Gastrocnemius medialis (tissue), 4 donors: ENCODE results near the gene FAM50A. TPM values are rescaled to one million over a fixed set of nuclear protein-coding genes. Genes with fewer than 3 reads are reported as not detected.
A peak's percentile ranks its signal among the peaks of the same experiment; 100 is the strongest.

Experiments
- ATAC-seq, 2 donors: fragments of 150-250 bp; one replicate each; pipeline ENCODE4 v1.9.1; 2016
- DNase-seq, 2 donors: peaks; one replicate each; pipeline ENCODE4 v3.0.0-alpha.2; 2019
- H3K27ac ChIP-seq, 4 donors: fragments of 200-600 bp; sonication (generic); 1 replicate in 1 of 4; 2 replicates in 3 of 4; pipeline ENCODE4 v1.5.1; 2016 to 2018; ENCODE audit warnings: mild to moderate bottlenecking in 2 of 4, moderate library complexity in 1 of 4
- H3K27me3 ChIP-seq, 3 donors: fragments of 200-600 bp; sonication (generic) in 2 of 3; 1 replicate in 1 of 3; 2 replicates in 2 of 3; pipeline versions ENCODE4 v1.5.1 to v1.6.0; 2016 to 2019; ENCODE audit warnings: mild to moderate bottlenecking in 1 of 3, moderate library complexity in 1 of 3
- H3K36me3 ChIP-seq, 2 donors: fragments of 200-600 bp; sonication (generic) in 1 of 2; one replicate each; pipeline ENCODE4 v1.5.1; 2017 to 2018
- H3K4me1 ChIP-seq, 2 donors: fragments of 200-600 bp; sonication (generic) in 1 of 2; one replicate each; pipeline ENCODE4 v1.5.1; 2016 to 2017; ENCODE audit warnings: mild to moderate bottlenecking in 2 of 2
- H3K4me3 ChIP-seq, 4 donors: fragments of 200-600 bp; sonication (generic) in 3 of 4; 1 replicate in 1 of 4; 2 replicates in 3 of 4; pipeline ENCODE4 v1.5.1; 2016 to 2019; ENCODE audit warnings: mild to moderate bottlenecking in 2 of 4
- H3K9me3 ChIP-seq, 3 donors: fragments of 200-600 bp; sonication (generic) in 2 of 3; 1 replicate in 1 of 3; 2 replicates in 2 of 3; pipeline ENCODE4 v1.5.1; 2016 to 2019
- POLR2A ChIP-seq, 2 donors: fragments of 450-650 bp; IDR thresholded peaks; one replicate each; pipeline ENCODE4 v1.6.1; 2017; ENCODE audit warnings: antibody characterized with exemption in 2 of 2, mild to moderate bottlenecking in 2 of 2, moderate library complexity in 2 of 2
- in situ Hi-C, 4 donors: fragments of 200-750 bp; cut with MboI; loops; one replicate each; pipeline versions ENCODE4 v1.15.0 to v1.8.0; 2017; ENCODE audit warnings: low sequenced_read_pairs in 4 of 4
- intact Hi-C: fragments of 100-400 bp; cut with DNase I; formaldehyde crosslinking; loops from one replicate; pipeline ENCODE4 v1.15.1; 2023; ENCODE audit warnings: low total_unique reads
- total RNA-seq, 4 donors: library from RNA; depleted of rRNA; stranded (reverse); fragments of >200 nt; gene quantifications; one replicate each; pipeline versions ENCODE4 v1.1.0 to v1.2.3, GENCODE V29; 2016
- TF ChIP-seq, protein P1 (sequence below), 5 experiments: fragments of 450-650 bp in 3 of 5; fragments of 200-600 bp in 2 of 5; sonication (generic) in 2 of 5; IDR thresholded peaks in 4 of 5; conservative IDR thresholded peaks in 1 of 5; 1 replicate in 4 of 5; 2 replicates in 1 of 5; pipeline ENCODE4 v1.5.1; 2016 to 2019; ENCODE audit warnings: antibody characterized with exemption in 5 of 5, mild to moderate bottlenecking in 3 of 5, moderate library complexity in 3 of 5

The FAM50A gene
- total RNA-seq, 4 donors from 2014 or later, result 30.9 to 55.4 (median 45.3) TPM

DNA sequence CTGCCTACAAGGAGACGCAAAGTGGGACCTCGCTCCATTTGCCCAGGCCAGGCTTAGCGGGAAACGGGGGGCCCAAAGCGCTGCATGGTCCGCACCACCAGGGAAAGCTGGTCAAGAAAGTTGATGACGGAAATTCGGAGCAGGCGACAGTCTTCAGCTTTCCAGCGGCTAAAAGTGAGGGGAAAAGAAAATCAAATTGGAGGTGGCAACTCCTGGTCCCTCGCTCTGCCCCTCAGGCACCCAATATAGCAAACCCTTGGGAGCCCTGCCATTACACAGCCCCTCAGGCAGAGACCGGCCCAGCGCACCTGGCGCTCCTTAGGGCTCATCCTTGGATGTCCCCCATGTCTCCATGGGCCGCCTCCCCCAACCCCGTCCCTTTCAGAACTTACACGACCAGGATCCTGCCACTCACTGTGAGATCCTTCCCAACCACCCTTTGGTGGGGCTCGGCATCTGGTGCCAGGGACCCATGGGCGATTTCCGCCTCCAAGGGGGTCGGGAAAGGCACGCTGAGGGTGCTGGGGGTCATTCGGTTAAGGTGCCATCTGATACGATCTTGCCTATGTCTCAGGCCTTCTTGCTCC lies 34.0 kb downstream of the FAM50A start:
- intact Hi-C loops (loop anchor here (1.0 to 2.0 kb wide), 2 partner anchors 34 to 39 kb away; partner anchors contain the start of genes FAM3A and FAM50A), in situ Hi-C loops (no loop called here)
- Histone ChIP-seq H3K27me3 (no peaks in the 10 kb centered on the region), H3K4me3 (peak overlapping the region; percentile 58 to 70 (median 62)), H3K9me3 (no peaks in the 10 kb centered on the region), H3K27ac (peak overlapping the region; percentile 88 to 94 (median 92)), H3K4me1 (peaks cover 0 to 6% of the 10 kb centered on the region in 2 donors), H3K36me3 (no peaks in the 10 kb centered on the region)
- ATAC-seq (no peak), DNase-seq (no peak)
- TF ChIP-seq POLR2A (IDR thresholded peaks at IDR 0.05), result no peak

DNA sequence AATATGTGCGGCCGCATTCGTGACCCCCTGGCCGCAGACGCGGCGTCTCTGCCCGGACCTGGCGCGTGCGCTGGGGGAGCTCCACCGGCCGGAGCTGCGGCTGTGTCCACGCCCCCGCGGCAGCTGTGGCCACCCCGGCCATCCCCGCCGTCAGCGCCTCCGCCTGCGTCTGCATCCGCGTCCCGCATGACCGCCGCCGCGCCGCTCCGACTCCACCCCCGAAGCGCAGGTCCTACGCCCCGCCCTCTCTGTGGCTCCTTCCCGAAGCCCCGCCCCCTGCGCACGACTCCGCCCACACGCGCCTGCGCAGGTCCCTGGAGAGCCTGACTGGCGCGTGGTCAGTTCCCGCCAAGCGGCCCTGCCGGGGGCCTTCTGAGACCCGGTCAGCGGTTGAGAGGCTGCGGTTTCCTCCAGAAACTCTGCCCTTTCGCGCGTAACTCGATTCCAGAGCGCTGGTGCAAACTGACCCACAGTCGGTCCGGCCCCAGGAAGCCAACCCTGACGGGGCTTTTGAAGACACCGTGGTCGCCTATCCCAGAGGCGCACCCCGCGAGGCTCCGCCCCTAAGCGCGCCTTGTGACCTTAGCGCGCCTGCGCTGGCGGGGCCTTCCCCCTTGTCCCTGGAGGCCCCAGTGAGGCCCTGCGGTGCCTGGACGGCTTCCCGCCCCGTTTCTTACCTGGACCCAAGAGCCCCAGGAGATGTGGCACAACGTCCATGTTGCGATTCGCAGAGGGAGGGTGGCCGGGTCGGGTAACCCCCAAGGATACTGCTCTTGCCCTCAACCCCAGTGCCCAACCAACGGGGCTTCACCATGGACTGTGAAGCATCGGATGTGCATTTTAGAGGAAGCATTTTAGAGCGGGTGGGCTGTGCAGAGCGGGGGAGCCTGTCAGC lies 35.0 kb downstream of the FAM50A start, which contains the start of gene LAGE3:
Gene LAGE3 (minus strand): TSS at position 554 of the 895 bp plus-strand sequence. CDS start 366 bp downstream, at position 188.
- ATAC-seq (peak; percentile 89 to 93), DNase-seq (peak; percentile 82 to 91)
- Histone ChIP-seq H3K36me3 (no peaks in the 10 kb centered on the region), H3K27me3 (no peaks in the 10 kb centered on the region), H3K27ac (peak within 1 kb of the TSS; percentile 88 to 94 (median 92)), H3K4me1 (peaks cover 3 to 8% of the 10 kb centered on the region in 2 donors), H3K9me3 (no peaks in the 10 kb centered on the region), H3K4me3 (peak within 1 kb of the TSS; percentile 58 to 70 (median 62))
- intact Hi-C loops, result loop anchor here (1.0 to 2.0 kb wide), 2 partner anchors 35 to 38 kb away; partner anchors contain the start of genes FAM3A and FAM50A
- in situ Hi-C loops, result no loop called here
- peak; percentile 66 to 67 for TF ChIP-seq POLR2A (IDR thresholded peaks at IDR 0.05)
- TF ChIP-seq, protein P1, sequence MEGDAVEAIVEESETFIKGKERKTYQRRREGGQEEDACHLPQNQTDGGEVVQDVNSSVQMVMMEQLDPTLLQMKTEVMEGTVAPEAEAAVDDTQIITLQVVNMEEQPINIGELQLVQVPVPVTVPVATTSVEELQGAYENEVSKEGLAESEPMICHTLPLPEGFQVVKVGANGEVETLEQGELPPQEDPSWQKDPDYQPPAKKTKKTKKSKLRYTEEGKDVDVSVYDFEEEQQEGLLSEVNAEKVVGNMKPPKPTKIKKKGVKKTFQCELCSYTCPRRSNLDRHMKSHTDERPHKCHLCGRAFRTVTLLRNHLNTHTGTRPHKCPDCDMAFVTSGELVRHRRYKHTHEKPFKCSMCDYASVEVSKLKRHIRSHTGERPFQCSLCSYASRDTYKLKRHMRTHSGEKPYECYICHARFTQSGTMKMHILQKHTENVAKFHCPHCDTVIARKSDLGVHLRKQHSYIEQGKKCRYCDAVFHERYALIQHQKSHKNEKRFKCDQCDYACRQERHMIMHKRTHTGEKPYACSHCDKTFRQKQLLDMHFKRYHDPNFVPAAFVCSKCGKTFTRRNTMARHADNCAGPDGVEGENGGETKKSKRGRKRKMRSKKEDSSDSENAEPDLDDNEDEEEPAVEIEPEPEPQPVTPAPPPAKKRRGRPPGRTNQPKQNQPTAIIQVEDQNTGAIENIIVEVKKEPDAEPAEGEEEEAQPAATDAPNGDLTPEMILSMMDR (IDR thresholded peaks at IDR 0.05 in 4 of 5, conservative IDR thresholded peaks at IDR 0.05 in 1 of 5), result no peak

DNA sequence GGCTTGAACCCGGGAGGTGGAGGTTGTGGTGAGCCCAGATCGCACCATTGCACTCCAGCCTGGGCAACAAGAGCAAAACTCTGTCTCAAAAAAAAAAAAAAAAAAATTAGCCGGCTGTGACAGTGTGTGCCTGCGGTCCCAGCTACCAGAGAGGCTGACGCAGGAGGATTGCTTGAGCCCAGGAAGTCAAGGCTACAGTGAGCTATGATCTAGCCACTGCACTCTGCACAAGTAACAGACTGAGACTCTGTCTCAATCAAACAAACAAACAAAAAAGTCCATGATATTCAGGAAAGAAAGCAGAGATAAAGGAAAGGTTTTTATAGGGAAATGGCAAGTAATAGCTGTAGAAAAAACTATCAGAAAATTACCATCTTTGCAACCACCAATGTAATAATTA lies 37.3 kb downstream of the FAM50A start:
- Histone ChIP-seq H3K9me3 (no peaks in the 10 kb centered on the region), H3K4me3 (no peak overlapping the region), H3K27me3 (no peaks in the 10 kb centered on the region), H3K27ac (peak overlapping the region in 1 of 4 donors; percentile 57), H3K4me1 (peaks cover 17 to 27% of the 10 kb centered on the region in 2 donors), H3K36me3 (no peaks in the 10 kb centered on the region)
- TF ChIP-seq, protein P1 (IDR thresholded peaks at IDR 0.05 in 4 of 5, conservative IDR thresholded peaks at IDR 0.05 in 1 of 5), result no peak
- no peak for TF ChIP-seq POLR2A (IDR thresholded peaks at IDR 0.05)
- ATAC-seq (no peak), DNase-seq (no peak)
- in situ Hi-C loops, result no loop called here
- intact Hi-C loops, result no loop called here

DNA sequence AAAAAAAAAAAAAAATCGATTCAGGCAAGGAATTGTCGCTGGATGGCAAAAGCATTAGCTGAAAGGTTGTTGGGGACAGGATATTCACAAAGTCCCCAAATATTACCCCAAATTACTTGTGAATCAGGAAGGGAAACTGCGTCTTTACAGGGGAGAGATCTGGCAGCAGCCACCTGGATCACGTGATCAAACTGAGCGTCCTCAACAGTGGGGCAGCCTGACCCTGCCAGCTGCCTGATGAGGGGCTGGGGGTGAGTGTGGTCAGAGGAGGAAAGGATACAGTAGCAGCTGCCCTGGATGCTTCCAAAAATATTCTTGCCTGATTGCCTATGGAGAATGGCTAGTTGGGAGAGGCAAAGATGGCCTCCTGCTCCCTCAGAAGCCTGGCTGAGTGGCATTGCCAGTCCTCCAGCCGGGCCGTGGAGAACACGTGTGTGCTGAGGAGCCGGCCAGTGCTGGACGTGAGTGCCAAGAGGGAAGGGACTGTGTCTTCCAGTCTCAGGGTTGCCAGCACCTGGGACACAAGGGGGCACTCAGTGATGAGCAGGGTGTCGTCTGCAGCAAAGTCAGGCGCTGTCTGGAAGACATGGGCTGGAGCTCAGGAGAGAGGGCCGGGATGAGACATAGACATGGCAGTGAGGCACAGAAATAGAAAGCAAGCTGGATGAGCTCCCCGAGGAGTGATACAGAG lies 38.1 kb downstream of the FAM50A start:
- Histone ChIP-seq H3K36me3 (no peaks in the 10 kb centered on the region), H3K4me3 (no peak overlapping the region), H3K4me1 (peaks cover 17 to 31% of the 10 kb centered on the region in 2 donors), H3K27ac (peak overlapping the region in 3 of 4 donors; percentile 50 to 91 (median 57)), H3K27me3 (no peaks in the 10 kb centered on the region), H3K9me3 (no peaks in the 10 kb centered on the region)
- TF ChIP-seq, protein P1 (IDR thresholded peaks at IDR 0.05 in 4 of 5, conservative IDR thresholded peaks at IDR 0.05 in 1 of 5), result no peak
- no peak for TF ChIP-seq POLR2A (IDR thresholded peaks at IDR 0.05)
- intact Hi-C loops, result no loop called here
- in situ Hi-C loops, result no loop called here
- DNase-seq, result no peak
- ATAC-seq, result no peak
